GM12872 (cell line): Measurements from ENCODE around the gene ITPRIP.

Experiments
- CTCF ChIP-seq: IDR thresholded peaks from 3 replicates; pipeline ENCODE4 v1.5.1; 2011; ENCODE audit warnings: low read depth, mild to moderate bottlenecking, low read length, moderate library complexity; ENCODE audit not compliant: insufficient read depth

ITPRIP gene

GRCh38 chr10:104308439-104308903, 29.8 kb downstream of the ITPRIP start:
- no peak for TF ChIP-seq CTCF

- TF ChIP-seq CTCF, result no peak
Measured at GRCh38 chr10:104307576-104308438, 30.5 kb downstream of the ITPRIP start.

- no peak for TF ChIP-seq CTCF
Measured at GRCh38 chr10:104306897-104307296, 31.4 kb downstream of the ITPRIP start.

- TF ChIP-seq CTCF, result no peak
Measured at GRCh38 chr10:104304927-104305326, 33.3 kb downstream of the ITPRIP start.

GRCh38 chr10:104304356-104304745, 33.9 kb downstream of the ITPRIP start:
- TF ChIP-seq CTCF, result no peak

- no peak for TF ChIP-seq CTCF
Measured at GRCh38 chr10:104303594-104304355, 34.5 kb downstream of the ITPRIP start.

GRCh38 chr10:104301907-104302690, 36.2 kb downstream of the ITPRIP start:
- TF ChIP-seq CTCF, result no peak
